ENCODE measurements around the gene P4HA3.

P4HA3 gene

DNA sequence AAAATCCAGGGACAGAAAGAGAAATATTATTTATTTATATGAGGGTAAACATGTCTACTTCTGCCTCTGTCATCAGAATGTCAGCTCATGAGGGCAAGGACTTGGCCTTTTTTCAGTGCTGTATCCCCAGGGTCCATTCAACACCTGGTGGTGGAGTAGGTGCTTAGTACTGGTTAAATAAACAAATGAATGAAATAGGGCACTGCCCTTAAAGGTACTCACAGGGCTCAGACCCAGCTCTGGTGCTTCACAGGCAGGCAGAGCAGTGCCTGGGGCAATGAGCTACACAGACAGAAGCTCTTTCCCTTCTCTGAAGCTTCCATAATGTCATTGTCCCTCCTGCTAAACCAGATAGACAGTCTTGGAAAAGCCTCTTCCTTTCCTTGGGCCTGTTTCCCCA is 30.9 kb downstream of the P4HA3 start:
- no peak for TF ChIP-seq CTCF (IDR thresholded peaks at IDR 0.05; ENCODE audit: low read depth, low read length)
- Histone ChIP-seq H3K4me3 (ENCODE audit: low read depth, low read length) (no peak overlapping the region), H3K27me3 (ENCODE audit: insufficient read depth, low read depth, severe bottlenecking) (no peaks in the 10 kb centered on the region), H3K36me3 (no peaks in the 10 kb centered on the region), H3K27ac (no peak overlapping the region), H3K9me3 (ENCODE audit: severe bottlenecking) (no peaks in the 10 kb centered on the region)
- DNase-seq: no peak

- no peaks in the 10 kb centered on the region for H3K36me3 ChIP-seq
- TF ChIP-seq CTCF (IDR thresholded peaks at IDR 0.05; ENCODE audit: low read depth, low read length): no peak
- H3K27ac ChIP-seq: no peak overlapping the region
- no peak for DNase-seq
- no peak overlapping the region for H3K4me3 ChIP-seq (ENCODE audit: low read depth, low read length)
- no peaks in the 10 kb centered on the region for H3K27me3 ChIP-seq (ENCODE audit: insufficient read depth, low read depth, severe bottlenecking)
- H3K9me3 ChIP-seq (ENCODE audit: severe bottlenecking): no peaks in the 10 kb centered on the region
These were observed 32.2 kb downstream of the P4HA3 start for GRCh38 chr11:74279256-74279655.

DNA sequence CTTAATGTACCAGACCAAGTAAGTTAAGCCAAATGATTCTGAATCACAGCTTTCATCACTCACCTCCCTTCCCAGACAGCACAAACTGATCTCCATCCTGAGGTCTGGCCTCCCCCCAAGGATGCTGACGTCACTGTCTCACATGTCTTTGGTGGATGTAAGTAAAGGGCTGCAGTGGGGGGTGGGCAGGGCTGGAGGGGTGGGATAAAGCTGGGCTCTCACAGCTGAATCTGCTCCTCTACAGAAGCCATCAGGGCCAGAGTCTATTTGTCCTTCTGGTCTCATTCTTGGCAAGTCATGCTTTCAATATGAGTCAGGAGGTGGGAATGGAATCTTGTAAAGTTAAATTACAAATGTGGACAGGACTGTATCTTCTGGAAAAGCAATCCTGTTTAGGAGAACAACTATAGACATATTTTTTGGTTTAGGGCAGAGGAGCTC is 32.7 kb downstream of the P4HA3 start:
- no peak overlapping the region for H3K4me3 ChIP-seq (ENCODE audit: low read depth, low read length)
- no peak for DNase-seq
- no peak overlapping the region for H3K27ac ChIP-seq
- no peaks in the 10 kb centered on the region for H3K9me3 ChIP-seq (ENCODE audit: severe bottlenecking)
- H3K27me3 ChIP-seq (ENCODE audit: insufficient read depth, low read depth, severe bottlenecking): no peaks in the 10 kb centered on the region
- H3K36me3 ChIP-seq: no peaks in the 10 kb centered on the region
- TF ChIP-seq CTCF (IDR thresholded peaks at IDR 0.05; ENCODE audit: low read depth, low read length): no peak

- H3K27ac ChIP-seq: no peak overlapping the region
- H3K9me3 ChIP-seq (ENCODE audit: severe bottlenecking): no peaks in the 10 kb centered on the region
- no peak for DNase-seq
- TF ChIP-seq CTCF (IDR thresholded peaks at IDR 0.05; ENCODE audit: low read depth, low read length): no peak
- no peaks in the 10 kb centered on the region for H3K27me3 ChIP-seq (ENCODE audit: insufficient read depth, low read depth, severe bottlenecking)
- no peak overlapping the region for H3K4me3 ChIP-seq (ENCODE audit: low read depth, low read length)
- H3K36me3 ChIP-seq: no peaks in the 10 kb centered on the region
These were observed 33.3 kb downstream of the P4HA3 start for GRCh38 chr11:74278103-74278502.

- no peak for TF ChIP-seq CTCF (IDR thresholded peaks at IDR 0.05; ENCODE audit: low read depth, low read length)
- Histone ChIP-seq H3K27ac (no peak overlapping the region), H3K9me3 (ENCODE audit: severe bottlenecking) (no peaks in the 10 kb centered on the region), H3K4me3 (ENCODE audit: low read depth, low read length) (no peak overlapping the region), H3K27me3 (ENCODE audit: insufficient read depth, low read depth, severe bottlenecking) (no peaks in the 10 kb centered on the region), H3K36me3 (no peaks in the 10 kb centered on the region)
- no peak for DNase-seq
These were observed 34.9 kb downstream of the P4HA3 start for GRCh38 chr11:74276581-74276980.

DNA sequence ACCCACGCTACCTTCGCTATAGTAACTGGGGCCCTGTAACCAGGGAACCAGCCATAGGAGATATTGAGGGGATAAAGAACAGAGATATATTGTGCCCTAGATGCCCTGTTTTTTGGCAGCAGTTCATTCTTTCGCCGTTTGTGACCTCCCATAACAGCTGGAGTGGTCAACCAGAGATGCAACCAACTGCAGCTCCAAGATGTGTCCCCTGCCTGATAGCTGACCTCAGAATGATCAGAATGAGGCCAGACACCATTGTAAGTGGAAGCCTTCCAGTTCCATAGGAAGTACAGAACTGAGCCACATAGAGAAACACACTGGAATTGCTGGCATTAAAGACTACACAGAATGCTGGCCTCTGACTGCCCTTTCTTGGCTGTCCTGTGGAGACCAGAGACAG is 39.2 kb downstream of the P4HA3 start:
- TF ChIP-seq CTCF (IDR thresholded peaks at IDR 0.05; ENCODE audit: low read depth, low read length): no peak
- no peak for DNase-seq
- H3K9me3 ChIP-seq (ENCODE audit: severe bottlenecking): no peaks in the 10 kb centered on the region

More for the DNA sequence above, 39.2 kb downstream of the P4HA3 start:
- Histone ChIP-seq H3K27ac (no peak overlapping the region), H3K36me3 (no peaks in the 10 kb centered on the region), H3K27me3 (ENCODE audit: insufficient read depth, low read depth, severe bottlenecking) (no peaks in the 10 kb centered on the region), H3K4me3 (ENCODE audit: low read depth, low read length) (no peak overlapping the region)
